ENCODE measurements around the gene COL18A1. TPM values are rescaled to one million over a fixed set of nuclear protein-coding genes. Genes with fewer than 3 reads are reported as not detected.

Gene COL18A1
- total RNA-seq = 23.2 and 72.8 TPM in 2 replicates

DNA sequence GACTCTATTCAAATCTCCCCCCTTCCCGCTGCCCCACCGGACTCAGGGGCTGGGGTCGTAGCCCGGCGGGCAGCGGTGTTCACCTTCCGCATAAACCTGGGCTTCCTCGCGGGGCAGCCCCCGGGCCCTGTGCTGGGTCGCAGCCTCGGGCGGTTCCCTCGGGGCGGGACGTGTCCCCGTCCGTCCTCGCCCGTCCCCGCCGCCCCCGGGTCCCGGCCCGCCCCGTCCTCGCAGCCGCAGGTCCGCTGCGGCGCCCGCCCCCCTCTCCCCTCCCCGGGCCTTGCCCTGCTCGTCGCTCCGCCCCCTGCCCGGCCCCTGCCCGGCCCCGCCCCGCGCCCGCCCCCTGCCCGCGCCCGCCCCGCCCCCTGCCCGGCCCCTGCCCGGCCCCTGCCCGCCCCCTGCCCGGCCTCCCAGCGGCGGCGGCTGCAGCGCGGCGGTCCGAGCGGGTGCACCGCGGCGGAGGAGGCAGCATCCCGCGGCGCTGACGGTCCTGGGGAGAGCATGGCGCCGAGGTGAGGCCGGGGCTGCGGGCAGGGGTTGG lies at the start of gene COL18A1:
Gene COL18A1, plus strand, starts transcription at position 436 of the 541 bp plus-strand sequence. Its CDS starts 66 bp downstream, at position 502.

DNA sequence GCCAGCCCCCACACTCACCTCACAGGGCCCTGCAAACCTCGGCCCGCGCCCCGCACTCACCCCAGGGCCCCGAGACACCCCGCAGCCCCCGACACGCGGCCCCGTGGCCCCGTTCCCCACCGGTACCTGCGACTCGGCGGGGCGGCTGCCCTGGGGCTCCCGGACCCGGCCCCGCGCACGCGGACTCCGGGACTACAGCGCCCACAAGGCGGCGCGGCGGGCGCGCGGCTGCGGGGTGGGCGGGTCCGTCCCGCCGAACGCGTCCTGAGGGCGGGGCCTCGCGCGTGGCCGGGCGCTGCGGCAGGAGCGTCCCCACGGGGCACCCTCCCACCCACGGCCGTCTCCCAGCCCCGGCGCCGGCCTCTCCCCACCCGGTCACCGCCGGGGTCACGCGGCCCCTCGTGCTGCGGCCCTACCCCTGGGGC lies 137.3 kb downstream of the COL18A1 start, which contains the start of gene SLC19A1:
Gene SLC19A1, minus strand, starts transcription at position 199 of the 425 bp plus-strand sequence. CDS start 4,481 bp downstream, outside the sequence.

Other genes with a start within 250 kb of the COL18A1 start
- 11.3 and 12.6 TPM in 2 replicates for gene POFUT2, start 117.3 kb upstream of the COL18A1 start, total RNA-seq
- 6.4 and 8.0 TPM in 2 replicates for gene SLC19A1, start 137.3 kb downstream of the COL18A1 start, total RNA-seq
- 0.43 and 0.48 TPM in 2 replicates for gene PCBP3, start 238.6 kb downstream of the COL18A1 start, total RNA-seq